Fibroblast of lung (primary cell): ENCODE data around the gene ANKMY1. TPM values are rescaled to one million over a fixed set of nuclear protein-coding genes. Genes with fewer than 3 reads are reported as not detected.
"Not testable (repeated sequence)": the region's sequence is repeated elsewhere in the genome, so short reads cannot be mapped to it uniquely, and the experiment has no call there.

Experiments used
- DNase-seq, 2 donors: peaks; one replicate each; pipeline versions ENCODE4 v3.0.0 to v3.0.0-alpha.2; 2010; ENCODE audit warnings: low read depth in 2 of 2
- H2AFZ ChIP-seq: 2 replicates; pipeline ENCODE4 v1.5.1; 2012; ENCODE audit warnings: low read length, control low read depth, inconsistent platforms
- H3K27ac ChIP-seq: 2 replicates; pipeline ENCODE4 v1.5.1; 2011; ENCODE audit warnings: low read length, control low read depth; ENCODE audit not compliant: insufficient read depth
- H3K27me3 ChIP-seq: 2 replicates; pipeline ENCODE4 v1.5.1; 2011; ENCODE audit warnings: mild to moderate bottlenecking, low read length; ENCODE audit not compliant: control insufficient read depth, insufficient read depth
- H3K36me3 ChIP-seq: 2 replicates; pipeline ENCODE4 v1.5.1; 2011; ENCODE audit warnings: low read length; ENCODE audit not compliant: control insufficient read depth, insufficient read depth
- H3K4me1 ChIP-seq: 2 replicates; pipeline ENCODE4 v1.5.1; 2011; ENCODE audit warnings: low read length; ENCODE audit not compliant: control insufficient read depth, insufficient read depth; ENCODE audit errors: extremely low read depth
- H3K4me2 ChIP-seq: 2 replicates; pipeline ENCODE4 v1.5.1; 2011; ENCODE audit warnings: low read length, control low read depth; ENCODE audit not compliant: insufficient read depth; ENCODE audit errors: extremely low read depth
- H3K4me3 ChIP-seq, 4 experiments: fragments of 200-600 bp in 1 of 4; sonication (generic) in 1 of 4; replicated peaks in 1 of 4; 2 replicates each; pipeline ENCODE4 v1.5.1; 2011 to 2016; ENCODE audit warnings: low read length in 4 of 4, low read depth in 3 of 4, mild to moderate bottlenecking in 3 of 4, control low read depth in 2 of 4, inconsistent platforms in 1 of 4, mixed read lengths in 1 of 4; ENCODE audit not compliant: insufficient read depth in 1 of 4; ENCODE audit errors: control extremely low read depth in 1 of 4
- H3K79me2 ChIP-seq: 2 replicates; pipeline ENCODE4 v1.5.1; 2012; ENCODE audit warnings: mild to moderate bottlenecking, low read length, inconsistent platforms; ENCODE audit not compliant: control insufficient read depth, insufficient read depth
- H3K9ac ChIP-seq: 2 replicates; pipeline ENCODE4 v1.5.1; 2011; ENCODE audit warnings: mild to moderate bottlenecking, low read length, control low read depth; ENCODE audit not compliant: insufficient read depth
- H3K9me3 ChIP-seq: 2 replicates; pipeline ENCODE4 v1.5.1; 2012; ENCODE audit warnings: low read depth, low read length; ENCODE audit not compliant: control insufficient read depth, insufficient read depth
- H4K20me1 ChIP-seq: 2 replicates; pipeline ENCODE4 v1.5.1; 2011; ENCODE audit warnings: low read length; ENCODE audit not compliant: control insufficient read depth, insufficient read depth; ENCODE audit errors: extremely low read depth
- EZH2 ChIP-seq: IDR thresholded peaks from 2 replicates; pipeline ENCODE4 v1.5.1; 2012; ENCODE audit warnings: low read length, control low read depth, mild to moderate bottlenecking; ENCODE audit errors: missing control alignments
- polyA plus RNA-seq, 2 donors: library from polyadenylated mRNA; depleted of rRNA in 1 of 2; stranded (reverse) in 1 of 2; unstranded in 1 of 2; fragments of >200 nt; gene quantifications; 2 replicates each; pipeline ENCODE4 v1.2.1, GENCODE V29; 2011 to 2012; ENCODE audit warnings: missing spikeins in 1 of 2
- total RNA-seq: library from RNA; depleted of rRNA; stranded (reverse); fragments of >200 nt; gene quantifications from 2 replicates; pipeline ENCODE4 v1.2.1, GENCODE V29; 2014
- TF ChIP-seq, protein P1 (sequence below), 2 donors: IDR thresholded peaks in 1 of 2; conservative IDR thresholded peaks in 1 of 2; 1 replicate in 1 of 2; 2 replicates in 1 of 2; pipeline ENCODE4 v1.5.1; 2011 to 2012; ENCODE audit warnings: low read length in 2 of 2, control low read depth in 1 of 2, inconsistent platforms in 1 of 2, low read depth in 1 of 2, mild to moderate bottlenecking in 1 of 2

The ANKMY1 gene
- total and polyA plus RNA-seq, 2 donors (not counting 1 experiment from before 2014, with no cell fraction given), result 2.8 to 7.4 TPM

GRCh38 chr2:240539906-240540305, 17.9 kb downstream of the ANKMY1 start:
- Histone ChIP-seq H3K27me3 (no peaks in the 10 kb centered on the region), H3K27ac (no peak overlapping the region), H3K4me3 (no peak overlapping the region), H3K36me3 (no peaks in the 10 kb centered on the region), H2AFZ (no peak overlapping the region), H3K9ac (no peak overlapping the region), H3K4me1 (no peaks in the 10 kb centered on the region), H4K20me1 (no peaks in the 10 kb centered on the region), H3K4me2 (no peak overlapping the region), H3K79me2 (no peaks in the 10 kb centered on the region), H3K9me3 (no peaks in the 10 kb centered on the region)
- no peak for DNase-seq
- TF ChIP-seq, protein P1, sequence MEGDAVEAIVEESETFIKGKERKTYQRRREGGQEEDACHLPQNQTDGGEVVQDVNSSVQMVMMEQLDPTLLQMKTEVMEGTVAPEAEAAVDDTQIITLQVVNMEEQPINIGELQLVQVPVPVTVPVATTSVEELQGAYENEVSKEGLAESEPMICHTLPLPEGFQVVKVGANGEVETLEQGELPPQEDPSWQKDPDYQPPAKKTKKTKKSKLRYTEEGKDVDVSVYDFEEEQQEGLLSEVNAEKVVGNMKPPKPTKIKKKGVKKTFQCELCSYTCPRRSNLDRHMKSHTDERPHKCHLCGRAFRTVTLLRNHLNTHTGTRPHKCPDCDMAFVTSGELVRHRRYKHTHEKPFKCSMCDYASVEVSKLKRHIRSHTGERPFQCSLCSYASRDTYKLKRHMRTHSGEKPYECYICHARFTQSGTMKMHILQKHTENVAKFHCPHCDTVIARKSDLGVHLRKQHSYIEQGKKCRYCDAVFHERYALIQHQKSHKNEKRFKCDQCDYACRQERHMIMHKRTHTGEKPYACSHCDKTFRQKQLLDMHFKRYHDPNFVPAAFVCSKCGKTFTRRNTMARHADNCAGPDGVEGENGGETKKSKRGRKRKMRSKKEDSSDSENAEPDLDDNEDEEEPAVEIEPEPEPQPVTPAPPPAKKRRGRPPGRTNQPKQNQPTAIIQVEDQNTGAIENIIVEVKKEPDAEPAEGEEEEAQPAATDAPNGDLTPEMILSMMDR (conservative IDR thresholded peaks at IDR 0.05 in 1 of 2, IDR thresholded peaks at IDR 0.05 in 1 of 2; ENCODE audit: low read depth in 1 of 2, low read length in 2 of 2), result no peak
- no peak for TF ChIP-seq EZH2

GRCh38 chr2:240539101-240539500, 18.7 kb downstream of the ANKMY1 start:
- not testable (repeated sequence) for H3K9ac ChIP-seq, H2AFZ ChIP-seq, H3K27ac ChIP-seq, DNase-seq, H3K27me3 ChIP-seq, H3K4me1 ChIP-seq, H4K20me1 ChIP-seq, H3K79me2 ChIP-seq, H3K4me3 ChIP-seq, H3K9me3 ChIP-seq, H3K4me2 ChIP-seq, H3K36me3 ChIP-seq

- Histone ChIP-seq H3K27me3 (no peaks in the 10 kb centered on the region), H3K4me3 (no peak overlapping the region), H3K79me2 (no peaks in the 10 kb centered on the region), H2AFZ (no peak overlapping the region), H3K9ac (no peak overlapping the region), H3K4me1 (no peaks in the 10 kb centered on the region), H4K20me1 (no peaks in the 10 kb centered on the region), H3K4me2 (no peak overlapping the region), H3K27ac (no peak overlapping the region), H3K36me3 (no peaks in the 10 kb centered on the region), H3K9me3 (no peaks in the 10 kb centered on the region)
- no peak for DNase-seq
- TF ChIP-seq, protein P1 (conservative IDR thresholded peaks at IDR 0.05 in 1 of 2, IDR thresholded peaks at IDR 0.05 in 1 of 2; ENCODE audit: low read depth in 1 of 2, low read length in 2 of 2), result no peak
- TF ChIP-seq EZH2, result no peak
These were observed 19.6 kb downstream of the ANKMY1 start for GRCh38 chr2:240538031-240538780.
